ENCODE data around the gene ETV6.

The ETV6 gene

DNA sequence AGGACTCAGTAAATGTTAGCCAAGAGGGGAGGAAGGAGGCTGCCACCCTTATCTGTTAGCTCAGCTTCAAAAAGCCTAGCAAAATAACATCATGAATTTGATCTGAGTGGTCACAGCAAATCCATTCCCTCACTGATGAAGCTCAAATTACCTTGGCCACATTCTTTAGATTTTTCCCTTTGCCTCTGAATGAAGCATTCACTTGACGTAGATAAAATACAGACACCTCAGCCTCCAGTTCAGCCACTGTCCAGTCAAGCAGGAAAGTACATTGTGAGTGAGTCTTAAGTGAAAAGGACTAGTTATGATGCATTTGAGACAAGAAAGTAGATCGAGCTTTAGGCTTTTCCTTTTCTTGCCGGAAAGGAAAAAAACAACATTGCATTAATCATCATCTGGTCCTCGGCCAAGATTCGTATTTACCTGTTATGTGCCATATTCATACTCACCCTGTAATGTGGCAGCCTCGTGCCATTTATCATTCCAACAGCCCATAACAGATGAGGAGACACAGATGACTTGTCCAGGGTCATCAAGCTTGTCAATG lies 146.5 kb downstream of the ETV6 start:
- Histone ChIP-seq H3K4me3 (no peak overlapping the region), H3K9me3 (no peaks in the 10 kb centered on the region), H3K27me3 (ENCODE audit: low read depth) (no peaks in the 10 kb centered on the region), H3K4me1 (peaks cover 2% of the 10 kb centered on the region; the same call in 1 of the 2 replicates), H3K36me3 (replicated peaks) (no peaks in the 10 kb centered on the region)
- DNase-seq (ENCODE audit: low spot score in 2 of 2): no peak
- in situ Hi-C loops (cut with MboI; ENCODE audit: low sequenced_read_pairs): no loop called here

DNA sequence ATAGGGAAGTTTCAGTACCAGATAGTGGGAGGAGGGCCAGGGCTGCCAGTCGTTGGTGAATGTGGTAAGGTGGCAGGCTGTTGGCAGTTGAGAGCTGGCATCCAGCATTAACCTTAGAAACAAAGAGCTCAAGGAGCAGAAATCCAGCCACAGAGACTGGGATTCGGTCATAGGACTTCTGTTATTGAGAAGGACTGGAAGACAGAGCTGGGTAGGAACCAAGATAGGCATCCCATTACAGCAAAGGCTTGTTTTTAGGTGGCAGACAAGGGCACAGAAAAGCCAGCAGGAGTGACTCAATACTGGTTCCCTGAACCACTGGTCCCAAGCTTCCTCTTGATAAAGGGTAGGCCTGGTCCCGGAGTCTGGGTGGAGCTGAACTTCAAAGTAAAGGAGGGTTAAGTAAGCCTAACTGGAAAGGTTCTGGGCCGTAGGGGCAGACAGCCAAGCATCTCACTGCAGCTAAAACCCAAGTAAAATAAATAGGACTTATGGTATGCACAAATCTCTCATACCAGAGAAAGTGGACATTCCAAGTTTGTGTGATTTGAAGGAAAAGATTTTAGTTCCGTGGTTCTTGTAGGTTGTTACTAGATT lies 147.9 kb downstream of the ETV6 start:
- Histone ChIP-seq H3K9me3 (no peaks in the 10 kb centered on the region), H3K36me3 (replicated peaks) (no peaks in the 10 kb centered on the region), H3K4me3 (no peak overlapping the region), H3K4me1 (peaks cover 2% of the 10 kb centered on the region; the same call in 1 of the 2 replicates), H3K27me3 (ENCODE audit: low read depth) (no peaks in the 10 kb centered on the region)
- no peak for DNase-seq (ENCODE audit: low spot score in 2 of 2)
- in situ Hi-C loops (cut with MboI; ENCODE audit: low sequenced_read_pairs): no loop called here

DNA sequence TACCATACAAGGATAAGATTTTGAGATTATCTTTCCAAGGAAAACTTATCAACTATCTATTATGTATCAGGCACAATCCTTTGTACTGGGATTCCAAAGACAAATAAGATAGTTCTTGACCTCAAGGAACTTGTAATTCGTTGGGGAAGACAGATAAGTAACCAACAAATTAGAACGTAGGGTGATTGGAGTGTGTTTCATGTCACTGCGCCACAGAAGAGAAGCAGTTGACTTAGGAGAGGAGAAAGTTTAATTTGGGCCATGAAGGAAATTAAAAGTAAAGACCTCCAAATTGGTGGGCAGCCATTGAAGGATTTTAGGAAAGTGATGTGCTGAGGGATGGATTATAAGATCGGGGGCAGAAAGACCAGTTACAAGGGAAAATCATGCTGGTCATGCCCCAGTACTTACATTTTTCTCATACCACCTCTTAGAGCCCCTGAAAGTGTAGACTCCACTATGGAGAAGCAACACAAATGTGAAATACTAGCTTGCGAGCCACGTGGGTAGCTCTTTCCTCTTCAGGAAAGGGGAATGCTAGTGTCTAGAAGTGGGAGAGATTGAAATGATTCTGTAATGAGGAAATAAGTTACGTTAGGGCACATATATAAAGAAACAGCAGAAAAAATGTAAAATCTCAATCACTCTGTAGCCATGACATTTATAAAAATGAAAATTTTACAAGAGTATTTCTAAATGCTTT lies 148.7 kb downstream of the ETV6 start:
- Histone ChIP-seq H3K36me3 (replicated peaks) (no peaks in the 10 kb centered on the region), H3K4me3 (no peak overlapping the region), H3K27me3 (ENCODE audit: low read depth) (no peaks in the 10 kb centered on the region), H3K9me3 (no peaks in the 10 kb centered on the region), H3K4me1 (peaks cover 2% of the 10 kb centered on the region; the same call in 1 of the 2 replicates)
- in situ Hi-C loops (cut with MboI; ENCODE audit: low sequenced_read_pairs): no loop called here
- DNase-seq (ENCODE audit: low spot score in 2 of 2): no peak

DNA sequence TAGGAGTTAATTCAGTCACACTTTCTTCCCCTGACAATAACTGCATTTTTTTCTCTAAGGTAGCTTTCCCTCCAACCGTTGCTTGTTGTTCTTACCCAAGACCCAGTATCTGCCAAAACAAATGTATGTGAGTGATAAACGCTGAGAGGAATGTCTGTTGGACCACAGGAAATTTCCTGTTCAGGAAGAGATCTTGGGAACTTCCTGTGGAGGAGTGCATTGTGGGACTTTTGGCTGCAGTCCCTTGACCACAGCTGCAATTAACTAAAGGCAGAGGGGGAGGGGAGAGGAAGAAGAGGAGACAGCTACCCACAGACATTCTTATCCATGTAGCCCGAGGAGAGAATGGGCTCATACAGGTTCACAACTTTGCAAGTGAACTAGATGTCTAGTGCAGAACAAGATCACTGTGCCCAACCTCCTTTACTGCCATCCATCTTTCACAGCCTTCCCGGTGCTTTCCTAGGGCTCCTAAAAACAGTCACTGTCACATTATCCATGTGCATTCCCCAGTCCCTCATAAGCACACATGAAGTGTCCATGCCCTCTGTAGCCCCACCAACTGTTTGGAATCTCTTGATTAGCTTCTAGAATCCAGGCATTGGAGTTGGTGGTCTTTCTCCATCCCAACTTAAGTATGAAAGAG lies 149.5 kb downstream of the ETV6 start:
- no peak for DNase-seq (ENCODE audit: low spot score in 2 of 2)
- Histone ChIP-seq H3K4me1 (peaks cover 2% of the 10 kb centered on the region; the same call in 1 of the 2 replicates), H3K9me3 (no peaks in the 10 kb centered on the region), H3K4me3 (no peak overlapping the region), H3K36me3 (replicated peaks) (no peaks in the 10 kb centered on the region), H3K27me3 (ENCODE audit: low read depth) (no peaks in the 10 kb centered on the region)
- in situ Hi-C loops (cut with MboI; ENCODE audit: low sequenced_read_pairs): no loop called here

DNA sequence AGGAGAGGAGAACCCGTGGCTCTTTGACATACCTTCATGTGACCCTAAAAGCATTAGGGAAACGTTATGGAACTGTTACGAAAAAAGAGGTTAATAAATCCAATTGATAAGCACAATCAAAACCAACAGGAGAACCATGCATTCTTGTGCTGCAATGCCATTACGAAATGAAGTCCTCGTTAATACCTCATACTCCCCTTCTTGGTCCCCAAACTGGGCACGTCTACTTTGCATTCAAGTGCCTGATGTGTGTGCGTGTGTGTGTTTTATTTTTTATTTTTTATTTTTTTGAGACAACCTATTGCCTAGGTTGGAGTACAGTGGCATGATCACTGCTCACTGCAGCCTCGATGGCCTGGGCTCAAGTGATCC lies 150.0 kb downstream of the ETV6 start:
- in situ Hi-C loops (cut with MboI; ENCODE audit: low sequenced_read_pairs): no loop called here
- H3K4me3 ChIP-seq: no peak overlapping the region
- no peak for DNase-seq (ENCODE audit: low spot score in 2 of 2)
- H3K36me3 ChIP-seq (replicated peaks): no peaks in the 10 kb centered on the region
- no peaks in the 10 kb centered on the region for H3K9me3 ChIP-seq
- peaks cover 2% of the 10 kb centered on the region; the same call in 1 of the 2 replicates for H3K4me1 ChIP-seq
- H3K27me3 ChIP-seq (ENCODE audit: low read depth): no peaks in the 10 kb centered on the region

DNA sequence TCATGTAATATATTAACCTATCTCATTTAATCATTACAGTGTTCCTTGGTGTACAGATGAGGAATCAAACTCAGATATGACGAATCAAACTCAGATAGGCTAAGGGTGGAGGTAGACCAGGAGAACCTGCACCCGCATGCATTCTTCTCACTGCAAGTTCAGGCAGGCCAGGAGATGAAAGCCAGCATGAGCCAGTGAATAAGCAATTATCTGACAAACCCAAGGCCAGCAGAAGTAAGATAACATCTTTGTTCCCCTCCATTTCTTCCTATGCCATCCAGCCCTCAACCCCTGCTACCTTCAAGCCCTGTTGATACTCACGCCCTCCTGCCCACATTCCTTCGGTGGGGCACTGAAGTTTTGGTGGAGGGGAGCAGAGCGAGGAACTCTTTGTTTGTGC lies 152.2 kb downstream of the ETV6 start:
- no peaks in the 10 kb centered on the region for H3K4me1 ChIP-seq
- H3K36me3 ChIP-seq (replicated peaks): no peaks in the 10 kb centered on the region
- in situ Hi-C loops (cut with MboI; ENCODE audit: low sequenced_read_pairs): no loop called here
- no peak overlapping the region for H3K4me3 ChIP-seq
- DNase-seq (ENCODE audit: low spot score in 2 of 2): no peak
- no peaks in the 10 kb centered on the region for H3K27me3 ChIP-seq (ENCODE audit: low read depth)
- H3K9me3 ChIP-seq: no peaks in the 10 kb centered on the region

DNA sequence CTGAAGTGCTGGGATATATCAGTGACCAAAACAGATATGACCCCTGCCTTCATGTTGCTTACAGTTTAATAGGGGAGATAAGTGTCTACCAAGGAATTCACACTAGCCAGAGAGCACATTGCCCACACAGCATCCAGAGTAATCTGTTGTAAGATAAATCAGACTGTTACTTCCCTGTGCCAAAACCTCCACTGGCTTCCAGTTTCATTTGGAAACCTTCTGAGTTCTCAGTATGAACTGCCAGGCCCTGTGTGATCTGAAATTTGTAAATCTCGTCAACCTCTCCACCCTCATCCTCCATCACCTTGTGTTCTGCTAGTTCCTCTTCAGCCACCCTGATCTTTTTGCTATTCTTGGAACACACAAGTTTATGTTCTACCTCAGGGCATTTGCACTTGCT lies 154.7 kb downstream of the ETV6 start:
- Histone ChIP-seq H3K4me3 (no peak overlapping the region), H3K9me3 (no peaks in the 10 kb centered on the region), H3K4me1 (no peaks in the 10 kb centered on the region), H3K27me3 (ENCODE audit: low read depth) (no peaks in the 10 kb centered on the region), H3K36me3 (replicated peaks) (no peaks in the 10 kb centered on the region)
- in situ Hi-C loops (cut with MboI; ENCODE audit: low sequenced_read_pairs): no loop called here
- no peak for DNase-seq (ENCODE audit: low spot score in 2 of 2)

DNA sequence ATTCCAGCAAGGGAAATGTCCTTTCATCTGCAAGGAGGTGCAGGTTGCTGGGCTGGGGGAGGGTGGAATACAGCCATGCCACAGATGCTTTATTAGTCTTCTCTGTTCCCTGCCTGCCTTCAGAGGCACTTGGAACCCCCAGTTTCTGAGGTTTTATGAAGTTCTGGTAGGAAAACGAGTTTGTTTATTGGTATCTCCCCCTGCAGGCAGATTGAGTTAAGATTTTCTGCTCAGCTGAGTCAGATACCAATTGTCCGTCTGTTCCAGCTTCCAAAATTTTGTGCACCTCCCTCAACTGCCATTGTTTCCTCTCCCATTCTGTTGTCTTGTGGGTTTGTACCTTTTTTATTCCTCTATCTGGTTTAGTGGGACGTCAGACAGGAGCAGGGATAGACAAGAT lies 155.6 kb downstream of the ETV6 start:
- no peaks in the 10 kb centered on the region for H3K4me1 ChIP-seq
- no peaks in the 10 kb centered on the region for H3K9me3 ChIP-seq
- DNase-seq (ENCODE audit: low spot score in 2 of 2): no peak
- no peaks in the 10 kb centered on the region for H3K36me3 ChIP-seq (replicated peaks)
- no peak overlapping the region for H3K4me3 ChIP-seq
- H3K27me3 ChIP-seq (ENCODE audit: low read depth): no peaks in the 10 kb centered on the region
- in situ Hi-C loops (cut with MboI; ENCODE audit: low sequenced_read_pairs): no loop called here

DNA sequence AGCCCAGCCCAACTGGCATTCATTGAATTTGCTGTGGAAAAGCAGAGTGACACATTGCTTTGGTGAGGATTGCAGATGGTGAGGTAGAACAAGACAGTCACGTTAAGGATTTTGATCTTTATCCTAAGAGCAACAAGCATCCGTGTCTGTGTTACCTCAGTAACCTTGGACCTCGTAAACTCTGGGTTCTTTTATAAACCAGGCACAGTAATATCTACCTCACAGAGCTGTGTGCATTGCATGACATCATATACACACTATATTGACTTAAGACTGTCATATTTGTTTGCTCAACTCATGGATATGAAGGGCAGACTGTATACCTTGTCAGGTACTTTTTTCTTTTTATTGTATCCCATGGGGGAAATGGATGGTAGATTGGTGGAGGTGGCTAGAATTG lies 156.2 kb downstream of the ETV6 start:
- Histone ChIP-seq H3K27me3 (ENCODE audit: low read depth) (no peaks in the 10 kb centered on the region), H3K4me3 (no peak overlapping the region), H3K9me3 (no peaks in the 10 kb centered on the region), H3K36me3 (replicated peaks) (no peaks in the 10 kb centered on the region), H3K4me1 (no peaks in the 10 kb centered on the region)
- no peak for DNase-seq (ENCODE audit: low spot score in 2 of 2)
- in situ Hi-C loops (cut with MboI; ENCODE audit: low sequenced_read_pairs): no loop called here

DNA sequence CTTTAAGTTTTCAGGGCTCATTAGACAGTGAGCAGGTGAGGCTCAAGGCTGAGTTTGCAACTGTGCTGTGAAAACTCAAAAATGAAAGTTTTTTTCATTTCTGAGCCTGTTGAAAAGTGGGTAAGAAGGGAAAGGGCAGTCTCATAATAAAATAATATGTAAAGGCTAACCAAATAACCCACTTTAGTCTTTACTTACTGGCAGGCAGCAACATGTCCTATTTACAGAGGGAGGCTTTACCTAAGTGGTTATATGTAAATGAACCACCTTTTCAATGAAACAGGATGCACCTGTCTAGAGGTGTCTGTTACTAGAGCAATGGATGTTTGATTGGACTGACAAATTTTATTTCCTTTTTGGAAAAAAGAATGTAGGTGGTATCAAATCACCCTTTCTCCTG lies 158.0 kb downstream of the ETV6 start:
- DNase-seq (ENCODE audit: low spot score in 2 of 2): no peak
- H3K36me3 ChIP-seq (replicated peaks): no peaks in the 10 kb centered on the region
- no peaks in the 10 kb centered on the region for H3K9me3 ChIP-seq
- in situ Hi-C loops (cut with MboI; ENCODE audit: low sequenced_read_pairs): no loop called here
- H3K4me3 ChIP-seq: no peak overlapping the region
- peaks cover 9% of the 10 kb centered on the region for H3K4me1 ChIP-seq
- H3K27me3 ChIP-seq (ENCODE audit: low read depth): no peaks in the 10 kb centered on the region

DNA sequence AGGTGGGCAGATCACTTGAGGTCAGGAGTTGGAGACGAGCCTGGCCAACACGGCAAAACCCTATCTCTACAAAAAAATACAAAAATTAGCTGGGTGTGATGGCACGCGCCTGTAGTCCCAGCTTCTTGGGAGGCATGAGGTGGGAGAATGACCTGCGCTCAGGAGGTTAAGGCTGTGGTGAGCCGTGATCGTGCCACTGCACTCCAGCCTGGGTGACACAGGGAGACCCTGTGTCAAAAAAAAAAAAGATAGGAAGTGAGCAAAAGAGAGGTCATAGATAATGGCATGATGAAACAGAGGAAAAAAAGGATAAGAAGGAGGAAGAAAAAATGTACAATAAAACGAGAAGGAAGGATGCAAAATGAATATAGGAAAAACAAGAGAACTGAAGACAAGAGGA lies 159.5 kb downstream of the ETV6 start:
- no peaks in the 10 kb centered on the region for H3K36me3 ChIP-seq (replicated peaks)
- no peaks in the 10 kb centered on the region for H3K27me3 ChIP-seq (ENCODE audit: low read depth)
- peaks cover 19% of the 10 kb centered on the region for H3K4me1 ChIP-seq
- no peaks in the 10 kb centered on the region for H3K9me3 ChIP-seq
- in situ Hi-C loops (cut with MboI; ENCODE audit: low sequenced_read_pairs): no loop called here
- no peak overlapping the region for H3K4me3 ChIP-seq
- DNase-seq (ENCODE audit: low spot score in 2 of 2): no peak

DNA sequence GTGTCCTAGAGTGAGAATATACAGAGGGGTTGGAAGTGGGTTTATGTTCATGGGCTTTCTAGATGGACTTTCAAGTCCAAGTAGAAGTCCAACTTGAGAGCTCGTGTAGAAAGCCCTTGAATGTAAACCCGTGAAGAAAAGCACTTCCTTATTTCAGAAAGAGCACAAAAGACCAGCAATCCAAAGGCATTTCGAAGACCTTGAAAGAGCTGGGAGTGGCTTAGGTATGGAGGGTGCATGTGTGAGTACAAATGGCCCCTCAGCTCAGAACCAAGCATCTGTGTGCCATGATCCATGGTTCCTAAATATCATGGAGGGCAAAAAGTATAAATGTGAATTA lies 160.7 kb downstream of the ETV6 start:
- no peaks in the 10 kb centered on the region for H3K9me3 ChIP-seq
- H3K36me3 ChIP-seq (replicated peaks): no peaks in the 10 kb centered on the region
- H3K27me3 ChIP-seq (ENCODE audit: low read depth): no peaks in the 10 kb centered on the region
- DNase-seq (ENCODE audit: low spot score in 2 of 2): no peak
- peaks cover 21% of the 10 kb centered on the region for H3K4me1 ChIP-seq
- in situ Hi-C loops (cut with MboI; ENCODE audit: low sequenced_read_pairs): no loop called here
- no peak overlapping the region for H3K4me3 ChIP-seq

DNA sequence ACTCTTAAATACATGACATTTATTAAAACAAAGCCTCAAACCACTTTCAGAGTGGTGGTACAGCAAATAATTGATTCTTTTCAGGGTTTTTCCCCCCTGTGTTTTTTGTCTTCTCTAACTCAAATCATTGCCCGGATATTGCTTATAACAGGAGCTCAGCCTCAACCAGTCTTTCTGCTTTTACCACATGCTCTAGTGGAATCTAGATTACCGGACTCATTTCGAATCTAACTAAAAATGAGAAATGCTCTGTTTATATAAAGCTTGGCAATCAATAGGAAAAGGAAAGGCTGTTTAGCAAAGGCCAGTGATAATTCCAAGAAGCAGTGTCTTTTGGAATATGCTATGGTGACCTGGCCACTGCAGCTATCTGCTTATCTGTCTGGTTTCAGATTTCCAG lies 161.5 kb downstream of the ETV6 start:
- peaks cover 21% of the 10 kb centered on the region for H3K4me1 ChIP-seq
- no peak overlapping the region for H3K4me3 ChIP-seq
- H3K9me3 ChIP-seq: no peaks in the 10 kb centered on the region
- in situ Hi-C loops (cut with MboI; ENCODE audit: low sequenced_read_pairs): no loop called here
- H3K36me3 ChIP-seq (replicated peaks): no peaks in the 10 kb centered on the region
- DNase-seq (ENCODE audit: low spot score in 2 of 2): no peak
- H3K27me3 ChIP-seq (ENCODE audit: low read depth): no peaks in the 10 kb centered on the region

DNA sequence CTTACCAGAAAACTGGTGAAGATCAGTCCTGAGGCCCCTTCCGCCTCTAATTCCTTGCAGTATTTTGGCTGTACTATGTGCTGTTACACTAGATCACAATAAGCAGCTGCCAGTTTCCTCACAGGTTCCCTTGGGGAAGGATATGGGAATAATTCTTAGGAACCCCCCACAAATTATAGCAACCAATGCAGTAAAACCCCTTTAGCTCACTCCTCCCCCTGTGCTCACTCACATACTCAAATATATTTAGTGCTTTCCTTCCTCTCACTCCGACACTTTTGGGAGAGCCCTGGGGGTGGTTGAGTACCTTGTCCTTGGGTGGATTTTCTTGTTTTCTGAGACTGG lies 162.7 kb downstream of the ETV6 start:
- Histone ChIP-seq H3K4me3 (no peak overlapping the region), H3K36me3 (replicated peaks) (no peaks in the 10 kb centered on the region), H3K4me1 (peaks cover 21% of the 10 kb centered on the region), H3K9me3 (no peaks in the 10 kb centered on the region), H3K27me3 (ENCODE audit: low read depth) (no peaks in the 10 kb centered on the region)
- in situ Hi-C loops (cut with MboI; ENCODE audit: low sequenced_read_pairs): no loop called here
- no peak for DNase-seq (ENCODE audit: low spot score in 2 of 2)

Data from HAP-1 (cell line).